Activated CD4-positive, CD25-positive, alpha-beta regulatory T cell (primary cell): ENCODE measurements around the gene ZNF445.
"Not testable (repeated sequence)": the region's sequence is repeated elsewhere in the genome, so short reads cannot be mapped to it uniquely, and the experiment has no call there.

Experiments used
- DNase-seq, 4 experiments: peaks; one replicate each; lab custom pipeline; 2025; lab: John Stamatoyannopoulos, UW

Gene ZNF445

DNA sequence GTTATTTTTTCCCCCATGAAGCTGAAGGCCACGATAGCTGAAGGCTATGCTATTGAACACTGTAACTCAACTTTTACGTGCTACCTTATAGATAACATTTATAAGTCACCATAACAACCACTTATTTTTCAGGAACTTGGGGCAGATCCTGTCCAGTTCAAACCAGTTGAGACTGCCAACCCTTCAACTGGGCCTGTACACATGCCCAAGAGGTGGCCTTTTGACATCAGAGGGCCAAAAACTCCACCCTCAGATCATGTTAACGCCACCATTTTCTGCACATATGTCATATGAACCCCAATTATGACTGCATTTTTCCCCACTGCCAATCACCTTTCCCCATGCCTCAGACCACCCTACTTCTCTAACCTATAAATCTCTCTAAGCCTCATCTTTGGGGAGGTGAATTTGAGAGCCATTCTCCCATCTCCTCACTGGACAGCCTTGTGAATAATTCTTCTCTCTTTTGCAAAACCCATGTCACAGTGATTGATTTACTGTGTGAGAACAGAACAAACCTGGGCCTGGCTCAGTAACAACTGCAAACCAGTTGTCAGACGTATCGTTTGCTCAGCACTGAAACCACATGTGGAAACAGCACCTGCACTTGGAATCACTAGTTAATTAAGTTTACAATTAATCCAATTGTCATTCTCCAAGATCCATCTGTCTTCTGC lies 42.5 kb downstream of the ZNF445 start:
- DNase-seq: no peak

GRCh38 chr3:44430466-44430865 lies 47.0 kb downstream of the ZNF445 start:
- DNase-seq: no peak

DNA sequence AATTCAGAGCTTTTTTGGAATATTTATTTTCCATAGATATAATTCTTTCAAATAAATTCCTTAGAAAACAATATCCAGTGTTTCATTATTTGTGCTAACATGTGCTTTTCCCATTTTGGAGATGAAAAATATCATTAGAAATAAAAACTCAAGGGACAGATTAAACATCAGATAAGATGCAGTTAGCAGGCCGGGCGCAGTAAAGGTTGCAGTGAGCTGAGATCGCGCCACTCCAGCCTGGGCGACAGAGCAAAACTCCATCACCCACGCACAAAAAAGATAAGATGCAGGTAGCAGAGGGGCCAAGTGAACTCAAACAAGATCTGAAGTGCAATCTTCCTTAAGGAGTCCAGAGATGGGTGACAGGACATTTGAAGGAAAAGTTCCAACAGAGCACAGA lies 48.0 kb downstream of the ZNF445 start:
- DNase-seq: no peak

DNA sequence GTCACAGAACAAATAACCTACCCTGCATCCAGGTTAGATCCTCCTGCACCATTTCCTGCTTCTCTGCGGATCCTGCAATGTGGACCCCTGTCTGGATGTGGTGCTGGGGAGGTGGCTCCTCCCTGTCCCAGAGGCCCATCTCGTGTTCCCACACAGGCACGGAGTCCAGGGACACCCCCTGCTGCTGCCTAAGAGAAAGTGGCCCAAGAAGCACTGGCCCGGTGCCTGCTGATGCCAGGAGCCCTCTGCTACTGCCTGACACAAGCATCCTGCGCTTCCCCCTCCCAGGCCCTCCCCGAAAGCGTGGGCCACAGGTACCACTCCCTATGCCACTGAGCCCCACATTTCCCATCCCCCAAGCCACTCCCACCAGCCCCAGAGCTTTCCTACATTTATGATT lies 48.6 kb downstream of the ZNF445 start:
- no peak for DNase-seq

GRCh38 chr3:44427683-44428082 lies 49.8 kb downstream of the ZNF445 start:
- no peak for DNase-seq

- no peak for DNase-seq
Measured at GRCh38 chr3:44424758-44425157, 52.7 kb downstream of the ZNF445 start.

DNA sequence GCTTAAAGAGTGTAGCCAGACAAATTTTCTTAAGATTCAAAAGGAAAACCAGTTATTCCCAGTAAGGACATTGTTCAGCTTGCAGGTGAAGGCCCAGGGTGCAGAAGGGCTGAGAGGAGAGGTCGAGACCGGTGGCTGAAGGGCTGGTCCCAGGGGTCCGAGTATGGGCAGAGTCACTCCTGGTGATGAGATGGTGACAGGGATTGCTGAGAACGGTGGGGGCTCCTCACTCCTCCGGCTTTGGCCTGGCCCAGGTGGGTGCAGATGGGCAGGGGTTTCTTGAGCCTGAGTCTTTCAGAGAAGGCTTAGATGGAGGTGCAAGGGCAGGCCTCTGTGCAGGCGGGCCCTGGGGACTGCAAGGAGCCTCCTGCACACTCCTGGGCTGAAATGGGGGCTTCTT lies 56.2 kb downstream of the ZNF445 start:
- no peak for DNase-seq

- DNase-seq: no peak
Measured at GRCh38 chr3:44420676-44421075, 56.8 kb downstream of the ZNF445 start.

GRCh38 chr3:44419923-44420650 lies 57.4 kb downstream of the ZNF445 start:
- no peak for DNase-seq

DNA sequence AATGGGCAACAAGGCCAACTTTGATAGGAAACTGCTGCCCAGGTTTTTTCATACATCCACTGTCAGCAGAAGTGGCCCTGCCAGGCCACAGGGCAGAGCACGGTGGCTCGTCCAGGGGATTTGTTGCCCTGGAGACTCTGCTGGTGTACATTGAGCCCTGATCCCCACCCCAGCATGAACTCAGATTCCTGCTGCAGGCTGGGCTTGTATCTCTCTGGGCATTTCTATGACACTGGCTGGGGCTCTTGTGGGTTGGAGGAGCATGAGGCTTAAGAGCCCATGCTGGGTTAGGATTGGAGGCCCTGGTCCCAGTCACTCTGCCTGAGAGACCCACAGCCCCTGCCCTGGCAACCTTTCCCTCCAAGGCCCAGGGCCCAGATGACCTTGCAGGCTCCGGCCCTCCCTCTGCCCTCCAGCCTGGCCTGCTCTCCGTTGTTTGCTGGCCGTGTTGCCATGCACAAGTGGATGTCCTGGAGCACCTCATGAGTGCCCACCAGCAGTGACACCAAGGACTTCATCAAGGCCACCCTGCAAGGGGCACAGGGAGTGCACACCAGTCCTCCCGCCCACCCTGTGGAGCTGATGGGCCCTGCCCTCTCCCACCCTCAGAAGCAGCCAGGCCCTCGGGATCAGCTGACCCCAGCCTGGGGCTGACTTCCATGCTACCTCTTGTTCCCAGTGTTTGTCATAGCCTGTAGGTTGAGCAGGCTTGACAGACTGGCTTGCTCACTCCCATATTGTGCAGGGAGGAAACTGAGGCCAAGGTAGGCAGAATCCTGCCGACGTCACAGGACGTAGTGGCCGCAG lies 58.2 kb downstream of the ZNF445 start:
- DNase-seq: no peak

DNA sequence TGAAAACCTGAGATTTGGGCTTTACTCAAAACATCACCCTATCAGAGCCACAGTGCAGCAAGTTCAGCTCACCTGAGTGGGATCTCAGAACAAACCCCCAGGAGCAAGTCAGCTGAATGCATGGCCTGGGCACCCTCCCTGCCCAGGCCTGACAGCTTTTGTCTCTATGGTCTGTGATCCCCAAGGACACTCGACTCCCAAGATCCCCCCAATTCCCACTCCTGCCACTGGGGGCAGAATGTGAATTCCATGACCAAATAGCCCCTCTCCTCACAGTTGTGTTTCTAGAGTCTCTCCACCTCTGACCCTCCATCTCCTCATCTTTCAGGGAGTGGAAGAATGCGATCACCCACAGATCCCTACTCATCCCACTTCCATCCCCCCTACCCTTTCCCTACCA lies 58.9 kb downstream of the ZNF445 start:
- DNase-seq: no peak

DNA sequence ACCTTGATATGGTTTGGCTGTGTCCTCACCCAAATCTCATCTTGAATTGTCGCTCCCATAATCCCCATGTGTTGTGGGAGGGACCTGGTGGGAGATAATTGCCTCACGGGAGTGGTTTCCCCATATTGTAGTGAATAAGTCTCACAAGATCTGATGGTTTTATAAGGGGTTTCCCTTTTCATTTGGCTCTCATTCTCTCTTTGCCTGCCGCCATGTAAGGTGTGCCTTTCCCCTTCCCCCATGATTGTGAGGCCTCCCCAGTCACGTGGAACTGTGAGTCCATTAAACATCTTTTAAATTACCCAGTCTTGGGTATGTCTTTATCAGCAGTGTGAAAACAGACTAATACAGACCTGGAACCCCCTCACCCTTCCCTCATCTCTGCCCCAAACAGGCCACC lies 59.4 kb downstream of the ZNF445 start:
- DNase-seq: not testable (repeated sequence)

DNA sequence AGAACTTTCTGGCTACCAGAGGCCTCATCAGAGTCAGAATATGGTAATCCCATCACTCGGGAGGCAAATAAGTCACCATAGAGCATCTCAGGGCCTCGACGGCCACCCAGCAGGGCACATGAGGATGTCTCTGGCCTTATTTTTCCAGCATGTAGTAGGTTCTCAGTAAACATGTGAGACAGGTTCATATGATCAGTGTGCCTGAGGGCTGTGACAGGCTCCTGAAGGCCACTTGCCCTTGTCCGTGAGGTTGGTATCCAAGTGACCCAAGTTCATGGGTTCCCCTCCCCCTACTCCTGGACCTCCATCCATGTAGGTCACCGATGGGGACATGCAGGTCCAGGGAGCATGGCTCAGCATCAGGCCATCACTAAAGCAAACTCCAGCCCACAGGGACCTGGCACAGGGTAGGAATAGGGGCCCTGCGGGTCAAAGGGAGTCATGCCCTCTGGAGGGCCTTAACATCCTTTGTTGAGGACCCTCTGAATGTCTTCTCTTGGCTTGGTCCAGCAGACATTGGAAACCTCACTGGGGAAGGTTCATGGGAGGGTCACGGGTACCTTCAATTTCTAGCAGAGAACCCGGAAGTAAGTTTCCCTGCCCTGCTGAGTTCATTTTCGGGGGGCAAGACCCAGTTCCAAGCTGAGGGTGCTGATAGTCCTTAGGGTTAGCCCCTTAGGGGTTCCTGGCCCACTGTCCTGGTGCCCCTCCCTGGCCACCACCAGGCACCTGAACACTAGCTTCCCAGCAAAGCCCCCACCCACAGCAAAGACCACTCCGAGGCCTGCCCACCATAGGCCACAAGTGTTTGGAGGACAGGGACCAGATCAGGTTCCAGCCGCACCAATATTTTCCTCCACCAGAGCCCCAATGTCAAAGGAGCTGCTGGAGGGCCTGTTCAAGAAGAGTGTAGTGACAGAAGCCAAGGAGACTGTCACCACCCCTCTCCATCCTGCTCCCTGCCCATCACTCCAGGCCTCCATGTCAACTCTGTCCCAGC lies 61.1 kb downstream of the ZNF445 start:
- DNase-seq: no peak

- DNase-seq: no peak
Measured at GRCh38 chr3:44415421-44415820, 62.0 kb downstream of the ZNF445 start.

- DNase-seq: no peak
Measured at GRCh38 chr3:44414517-44415090, 62.9 kb downstream of the ZNF445 start.

DNA sequence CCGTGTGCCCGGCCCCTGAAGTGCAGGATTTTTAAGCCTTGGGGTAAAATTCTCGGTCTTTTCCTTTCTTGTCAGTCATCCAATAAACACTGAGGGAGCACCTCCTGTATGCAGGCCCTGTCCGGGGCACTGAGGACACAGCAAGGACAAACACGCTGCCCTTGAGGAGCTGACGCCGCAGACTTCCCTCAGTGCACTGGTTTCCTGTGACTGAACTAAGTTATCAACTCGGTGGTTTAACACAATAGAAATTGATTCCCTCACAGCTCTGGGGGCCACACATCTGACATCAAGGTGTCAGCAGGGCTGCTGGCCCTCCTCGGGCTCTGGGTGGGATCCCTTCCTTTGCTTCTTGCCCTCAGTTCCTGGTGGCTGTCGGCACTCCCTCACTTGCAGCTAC lies 65.1 kb downstream of the ZNF445 start:
- no peak for DNase-seq

- no peak for DNase-seq
Measured at GRCh38 chr3:44411031-44411645, 66.3 kb downstream of the ZNF445 start.

DNA sequence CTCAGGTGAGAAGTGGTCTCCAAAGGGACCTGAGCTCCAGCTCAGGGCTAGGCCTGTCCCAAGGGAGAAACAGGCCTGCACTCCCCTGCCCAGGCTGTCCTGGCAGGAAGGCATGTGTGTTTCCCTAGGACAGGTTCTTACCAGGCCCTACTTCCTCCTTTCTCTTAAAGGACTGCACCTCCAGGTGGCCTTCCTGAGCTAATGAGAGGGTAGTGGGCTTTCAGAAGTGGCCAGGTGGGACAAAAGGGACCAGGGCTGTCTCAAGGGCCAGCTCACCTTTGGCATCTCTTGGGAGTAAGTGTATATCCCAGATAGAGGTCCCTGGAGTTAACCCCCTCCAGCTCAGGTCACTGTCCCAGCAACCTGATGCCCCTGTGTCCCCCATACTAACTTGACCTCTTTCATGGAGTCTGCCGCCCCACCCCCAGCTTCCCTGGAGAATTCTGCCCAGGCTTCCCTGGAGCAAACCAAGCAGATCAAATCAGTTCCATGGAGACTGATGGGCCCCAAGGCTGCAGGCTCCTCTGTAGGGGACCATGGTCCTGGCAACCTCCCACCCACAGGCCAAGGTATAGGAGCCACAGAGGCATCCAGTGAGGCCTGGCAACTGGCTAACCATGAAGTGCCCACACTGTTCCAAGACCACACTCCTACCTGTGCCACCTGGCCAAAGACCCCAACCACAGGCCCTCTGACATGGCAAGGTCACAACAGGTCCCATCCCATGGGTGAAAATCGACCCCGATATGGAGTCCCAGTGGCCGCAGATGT lies 67.6 kb downstream of the ZNF445 start:
- no peak for DNase-seq

DNA sequence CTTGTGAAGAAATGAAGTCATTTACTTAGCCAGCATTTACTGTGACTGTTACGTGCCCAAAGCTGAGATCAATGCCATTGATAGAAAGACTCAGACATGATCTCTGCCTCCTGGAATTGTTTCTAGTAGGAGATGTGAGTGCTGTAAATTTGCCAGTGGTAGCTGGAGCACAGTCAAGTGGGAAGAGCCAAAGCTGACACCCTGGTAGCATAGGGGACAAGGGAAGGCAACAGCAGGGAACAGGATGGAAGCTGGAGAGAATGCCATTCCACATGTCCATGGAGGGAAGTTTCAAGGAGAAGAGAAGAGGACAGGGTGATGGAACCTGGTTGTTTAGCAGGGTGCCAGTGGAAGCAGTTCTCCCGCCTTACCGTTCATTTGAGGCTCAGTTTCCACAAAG lies 74.9 kb downstream of the ZNF445 start:
- no peak for DNase-seq

DNA sequence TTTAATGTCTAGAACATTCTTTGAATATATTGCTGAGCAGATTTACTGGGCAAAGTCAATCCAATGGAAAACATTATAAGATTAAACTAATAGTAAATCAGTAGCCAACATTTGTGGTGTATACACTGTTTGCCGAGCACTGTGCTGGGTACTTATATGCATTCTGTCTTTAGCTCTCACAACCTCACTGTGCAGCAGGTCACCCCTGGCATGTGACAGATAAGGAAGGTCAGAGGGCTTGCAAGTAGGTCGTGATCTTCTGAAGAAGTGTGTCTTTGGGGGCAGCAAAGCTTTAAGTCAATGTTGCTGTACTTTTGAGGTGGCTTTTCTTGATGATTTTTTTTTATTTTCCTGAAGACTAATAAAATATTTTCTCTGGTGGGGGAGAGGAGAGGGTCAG lies 76.7 kb downstream of the ZNF445 start:
- DNase-seq: no peak
